Measurements from ENCODE around the gene TTC34. TPM values are rescaled to one million over a fixed set of nuclear protein-coding genes. Genes with fewer than 3 reads are reported as not detected.

Gene TTC34
- total RNA-seq, 1 experiment from 2014 or later: 0.92 TPM

DNA sequence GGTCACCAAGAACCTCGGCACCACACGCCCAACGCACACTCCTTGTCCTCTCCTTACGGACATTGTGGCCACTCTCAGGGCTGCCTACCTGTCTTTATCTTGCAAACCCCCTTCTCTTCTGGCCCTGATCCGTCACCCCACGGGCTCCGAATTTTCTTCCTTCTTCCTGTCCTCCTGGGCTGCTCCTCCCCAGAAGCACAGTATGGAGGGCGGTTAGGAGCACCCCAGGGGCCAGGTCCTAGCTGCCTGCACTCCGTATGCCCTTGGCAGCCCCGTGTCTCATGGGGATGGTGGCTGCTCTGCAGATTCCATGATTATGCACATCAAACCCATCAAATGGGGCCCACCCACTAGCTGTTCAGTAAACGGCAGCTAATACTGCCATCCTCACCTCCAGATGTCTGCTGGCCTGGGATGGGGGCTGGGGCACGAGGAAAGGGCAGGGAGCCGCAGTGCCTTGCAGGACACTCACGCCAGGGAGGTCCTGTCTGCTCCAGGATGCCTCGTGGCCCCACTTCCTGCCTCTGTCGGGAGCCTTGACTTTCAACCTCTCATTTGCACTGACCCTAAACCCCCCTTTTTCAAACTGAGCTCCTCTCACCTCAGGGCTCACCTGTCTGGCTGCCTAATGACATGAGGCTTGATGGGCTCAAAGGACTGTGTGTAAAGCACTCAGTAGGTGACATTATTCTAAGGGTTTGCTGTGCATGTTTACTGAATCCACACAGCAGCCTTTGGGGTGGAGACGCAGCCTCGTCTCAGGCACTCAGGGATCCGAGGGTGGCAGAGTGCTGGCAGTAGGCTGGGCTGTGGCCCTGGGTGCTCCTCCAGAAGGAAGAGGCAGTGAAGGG lies 4.4 kb downstream of the TTC34 start:
- Histone ChIP-seq H2AK5ac (ENCODE audit: insufficient read length, low read length) (no peak overlapping the region), H3K23me2 (ENCODE audit: insufficient read length, low read depth, low read length, poor library complexity, severe bottlenecking) (no peaks in the 10 kb centered on the region), H3K18ac (ENCODE audit: insufficient read length, low read depth, low read length) (no peak overlapping the region), H3K79me1 (ENCODE audit: insufficient read depth, low read depth, low read length, poor library complexity, severe bottlenecking) (no peaks in the 10 kb centered on the region), H3K9me3 (ENCODE audit: control insufficient read depth, low read depth, low read length) (peaks cover 74% of the 10 kb centered on the region), H3T11ph (ENCODE audit: low read length) (no peak overlapping the region), H3K9ac (ENCODE audit: extremely low read depth, insufficient read length, low read length) (no peak overlapping the region), H4K20me1 (ENCODE audit: control insufficient read depth, insufficient read depth, insufficient read length) (no peaks in the 10 kb centered on the region), H4K91ac (ENCODE audit: insufficient read length, low read depth, low read length) (no peak overlapping the region), H2AFZ (ENCODE audit: low read length) (no peak overlapping the region), H3K4me1 (ENCODE audit: insufficient read depth, low read length) (no peaks in the 10 kb centered on the region), H3K4ac (ENCODE audit: low read depth, low read length) (no peak overlapping the region), H3K27ac (ENCODE audit: insufficient read length, low read depth, low read length) (no peak overlapping the region), H3K56ac (ENCODE audit: insufficient read length, low read depth, low read length) (no peak overlapping the region), H2BK20ac (ENCODE audit: low read depth, low read length, poor library complexity, severe bottlenecking) (no peak overlapping the region), H3K4me2 (ENCODE audit: insufficient read depth, insufficient read length, low read length) (no peak overlapping the region), H3K23ac (ENCODE audit: insufficient read length, low read depth, low read length) (no peak overlapping the region), H3K14ac (ENCODE audit: insufficient read depth, low read length) (no peak overlapping the region), H2BK12ac (ENCODE audit: insufficient read length, low read depth, low read length) (no peak overlapping the region), H2BK120ac (ENCODE audit: low read depth, low read length, poor library complexity, severe bottlenecking) (no peak overlapping the region), H2BK5ac (ENCODE audit: insufficient read length, low read length) (no peak overlapping the region), H3K27me3 (ENCODE audit: insufficient read depth, low read length) (no peaks in the 10 kb centered on the region), H3K79me2 (ENCODE audit: insufficient read depth, low read length) (no peaks in the 10 kb centered on the region), H2BK15ac (ENCODE audit: low read depth, low read length) (no peak overlapping the region), H4K8ac (replicated peaks; ENCODE audit: insufficient read length, low read depth, low read length) (no peak overlapping the region), H4K5ac (ENCODE audit: insufficient read length, low read depth, low read length) (no peak overlapping the region)
- TF ChIP-seq, protein P1, sequence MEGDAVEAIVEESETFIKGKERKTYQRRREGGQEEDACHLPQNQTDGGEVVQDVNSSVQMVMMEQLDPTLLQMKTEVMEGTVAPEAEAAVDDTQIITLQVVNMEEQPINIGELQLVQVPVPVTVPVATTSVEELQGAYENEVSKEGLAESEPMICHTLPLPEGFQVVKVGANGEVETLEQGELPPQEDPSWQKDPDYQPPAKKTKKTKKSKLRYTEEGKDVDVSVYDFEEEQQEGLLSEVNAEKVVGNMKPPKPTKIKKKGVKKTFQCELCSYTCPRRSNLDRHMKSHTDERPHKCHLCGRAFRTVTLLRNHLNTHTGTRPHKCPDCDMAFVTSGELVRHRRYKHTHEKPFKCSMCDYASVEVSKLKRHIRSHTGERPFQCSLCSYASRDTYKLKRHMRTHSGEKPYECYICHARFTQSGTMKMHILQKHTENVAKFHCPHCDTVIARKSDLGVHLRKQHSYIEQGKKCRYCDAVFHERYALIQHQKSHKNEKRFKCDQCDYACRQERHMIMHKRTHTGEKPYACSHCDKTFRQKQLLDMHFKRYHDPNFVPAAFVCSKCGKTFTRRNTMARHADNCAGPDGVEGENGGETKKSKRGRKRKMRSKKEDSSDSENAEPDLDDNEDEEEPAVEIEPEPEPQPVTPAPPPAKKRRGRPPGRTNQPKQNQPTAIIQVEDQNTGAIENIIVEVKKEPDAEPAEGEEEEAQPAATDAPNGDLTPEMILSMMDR (conservative IDR thresholded peaks at IDR 0.05): no peak
- H3K4me3 Mint-ChIP-seq: no peak overlapping the region; a peak in 1 of 5 replicates
- no CpG with 5 or more reads among the region's 19 CpGs for WGBS (ENCODE audit: extremely low coverage, insufficient read length, low lambda C conversion rate)
- DNase-seq: no peak
- no peak overlapping the region for H3K27ac Mint-ChIP-seq
- peaks cover 0 to 34% (median 5%) of the 10 kb centered on the region in 3 experiments; a peak in 4 of 7 replicates for H3K36me3 Mint-ChIP-seq (ENCODE audit: insufficient read depth in 1 of 3, low read depth in 3 of 3)
- H3K27me3 Mint-ChIP-seq (ENCODE audit: low read depth): peaks cover 3% of the 10 kb centered on the region
- H3K9me3 Mint-ChIP-seq: peaks cover 41 to 70% of the 10 kb centered on the region in 2 experiments
- H3K4me1 Mint-ChIP-seq: no peaks in the 10 kb centered on the region

Data from H9 (cell line).